ENCODE results near the gene MAPK8IP3. TPM values are rescaled to one million over a fixed set of nuclear protein-coding genes. Genes with fewer than 3 reads are reported as not detected.
"Not testable (repeated sequence)": the region's sequence is repeated elsewhere in the genome, so short reads cannot be mapped to it uniquely, and the experiment has no call there.

Gene MAPK8IP3
- polyA plus RNA-seq, 4 donors: 33.4 to 90.6 (median 58.4) TPM

GRCh38 chr16:1676661-1677060, 29.3 kb upstream of the MAPK8IP3 start:
- DNase-seq (ENCODE audit: low read depth in 4 of 4, low spot score in 2 of 4): no peak

GRCh38 chr16:1677339-1677738, 28.7 kb upstream of the MAPK8IP3 start:
- DNase-seq (ENCODE audit: low read depth in 4 of 4, low spot score in 2 of 4): no peak

DNA sequence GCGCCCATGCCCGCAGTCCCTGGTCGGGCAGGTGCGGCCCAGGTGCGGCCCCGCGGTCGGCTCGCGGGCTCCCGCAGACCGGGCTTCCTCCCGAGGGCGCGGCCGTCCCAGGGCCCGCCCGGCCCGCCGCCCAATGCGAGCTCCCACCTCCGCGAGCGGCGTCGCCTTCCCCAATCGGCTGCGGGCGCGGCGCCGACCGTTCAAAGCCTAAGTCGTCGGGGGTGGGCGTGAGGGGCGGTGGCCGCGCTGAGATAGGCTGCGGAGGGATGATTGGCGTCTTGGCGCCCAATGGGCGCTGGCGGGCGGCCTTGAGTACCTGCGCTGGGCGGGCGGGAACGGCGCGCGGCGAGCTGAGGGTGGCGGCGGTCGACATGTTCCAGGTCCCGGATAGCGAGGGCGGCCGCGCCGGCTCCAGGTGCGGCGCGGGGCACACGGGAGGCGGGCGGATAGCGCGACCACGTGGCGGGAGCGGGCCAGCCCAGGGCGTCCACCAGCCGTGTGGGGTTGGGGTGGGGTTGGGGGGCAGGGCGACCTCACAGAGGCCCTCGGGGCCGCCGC, 28.0 kb upstream of the MAPK8IP3 start, which contains the start of gene JPT2:
TSS of gene JPT2 (plus strand) at position 338 of the 558 bp plus-strand sequence. CDS start at position 372, 34 bp downstream.
- peak; percentile 71 to 93 (median 90) for DNase-seq (ENCODE audit: low read depth in 4 of 4, low spot score in 2 of 4)

DNA sequence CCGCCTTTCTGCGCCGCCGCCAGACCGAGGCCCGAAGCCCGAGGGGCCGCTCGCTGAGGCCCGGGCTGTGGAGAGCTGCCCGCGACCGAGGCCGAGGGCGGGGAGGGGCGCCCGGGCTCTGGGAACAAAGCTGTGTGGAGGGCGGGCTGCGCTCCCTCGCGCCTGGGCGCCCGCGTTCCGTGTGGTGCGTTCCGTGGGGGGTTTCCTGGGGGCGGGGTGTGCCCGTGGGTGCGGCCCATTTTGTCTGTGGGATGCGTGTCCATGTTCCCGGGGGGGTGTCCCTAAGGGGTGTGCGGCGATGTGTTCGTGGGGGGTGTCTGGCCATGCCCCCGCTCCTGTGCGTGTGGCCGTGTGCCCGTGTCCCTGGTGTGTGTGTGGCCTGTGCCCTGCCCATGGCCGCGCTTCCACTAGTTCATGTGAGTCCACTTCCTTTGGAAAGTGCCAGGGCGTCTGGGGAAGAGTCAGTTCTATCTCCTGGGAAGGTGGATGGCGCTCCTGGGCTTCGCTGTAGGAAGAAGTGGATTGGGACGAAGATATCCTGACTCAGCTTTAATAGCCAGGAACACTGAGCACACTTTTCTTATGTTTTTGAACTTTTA, 27.4 kb upstream of the MAPK8IP3 start:
- peak in 1 of 4 donors; percentile 4 for DNase-seq (ENCODE audit: low read depth in 4 of 4, low spot score in 2 of 4)

DNA sequence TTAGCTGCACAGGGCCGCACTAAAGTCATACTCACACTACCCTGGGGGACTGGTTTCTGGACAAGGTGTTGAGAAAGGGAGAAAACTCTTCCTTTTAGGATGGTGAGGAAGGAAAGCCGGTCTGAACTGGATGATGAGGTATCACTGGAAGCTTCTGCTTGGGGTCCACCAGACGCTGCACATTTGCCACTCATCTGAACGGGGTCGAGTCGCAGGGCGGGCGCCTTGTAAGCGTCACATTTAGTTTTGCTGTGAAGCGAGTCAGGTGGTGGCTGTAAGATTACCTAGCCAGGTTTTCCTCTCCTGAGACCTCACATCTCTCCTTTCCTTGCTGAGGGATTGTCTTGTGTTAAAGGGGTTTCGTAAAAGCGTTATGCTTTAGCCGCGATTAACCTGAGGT, 25.6 kb upstream of the MAPK8IP3 start:
- DNase-seq (ENCODE audit: low read depth in 4 of 4, low spot score in 2 of 4): no peak

DNA sequence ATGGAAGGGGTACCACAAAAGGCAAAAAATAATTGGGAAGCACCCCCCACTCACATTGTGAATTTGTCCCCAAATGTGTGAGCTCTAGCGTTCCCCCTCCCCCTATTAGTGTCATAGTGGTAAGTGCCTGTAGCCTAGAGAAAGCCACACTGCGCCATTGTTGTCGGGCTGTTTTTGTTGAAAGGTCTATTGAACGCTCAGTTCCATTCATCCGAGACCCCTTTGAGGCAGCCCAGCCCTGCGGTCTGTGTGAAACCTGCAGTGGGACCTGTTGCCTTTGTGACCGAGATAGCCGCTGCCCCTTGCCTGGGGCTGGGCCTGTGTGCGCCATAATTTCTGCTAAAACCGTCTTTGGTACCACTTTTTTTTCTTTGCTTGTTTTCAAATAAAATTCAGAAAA, 25.0 kb upstream of the MAPK8IP3 start:
- DNase-seq (ENCODE audit: low read depth in 4 of 4, low spot score in 2 of 4): no peak

GRCh38 chr16:1687427-1688316, 18.3 kb upstream of the MAPK8IP3 start:
- DNase-seq (ENCODE audit: low read depth in 4 of 4, low spot score in 2 of 4): no peak

DNA sequence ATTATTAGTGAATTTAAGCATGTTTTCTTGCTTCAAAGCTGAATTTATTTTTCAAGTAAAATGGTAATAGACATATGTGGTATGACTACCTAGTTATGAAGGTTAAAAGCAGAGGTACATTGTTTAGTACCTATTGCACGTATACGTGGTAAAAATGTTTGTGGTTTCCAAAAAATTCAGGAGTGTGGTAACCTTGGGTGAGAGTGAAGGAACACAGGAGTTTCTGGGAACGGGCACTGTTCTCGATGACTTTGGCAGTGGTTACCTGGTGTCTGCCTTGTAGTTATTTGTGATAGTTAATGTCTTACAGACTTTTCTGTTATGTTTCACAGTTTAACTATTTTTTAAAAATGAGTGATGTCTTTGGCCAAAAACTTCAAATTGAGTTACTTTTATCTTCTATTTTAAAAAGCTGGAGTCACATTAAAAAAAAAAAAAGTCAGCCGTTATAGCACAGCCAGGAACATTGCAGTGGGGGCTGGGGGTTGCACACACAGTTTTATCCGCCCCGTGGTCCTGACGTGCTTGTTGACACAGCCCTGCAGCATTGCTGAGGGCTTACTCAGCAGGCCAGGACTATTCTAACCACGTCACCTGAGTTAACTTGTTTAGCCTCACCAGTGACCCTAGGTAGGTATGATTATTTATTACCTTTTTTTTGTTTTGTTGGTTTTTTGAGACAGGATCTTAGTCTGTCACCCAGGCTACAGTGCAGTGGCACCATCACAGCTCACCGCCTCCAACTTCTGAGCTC, 17.0 kb upstream of the MAPK8IP3 start:
- DNase-seq (ENCODE audit: low read depth in 4 of 4, low spot score in 2 of 4): no peak

- DNase-seq (ENCODE audit: low read depth in 4 of 4, low spot score in 2 of 4): no peak
Measured at GRCh38 chr16:1689853-1690252, 16.1 kb upstream of the MAPK8IP3 start.

DNA sequence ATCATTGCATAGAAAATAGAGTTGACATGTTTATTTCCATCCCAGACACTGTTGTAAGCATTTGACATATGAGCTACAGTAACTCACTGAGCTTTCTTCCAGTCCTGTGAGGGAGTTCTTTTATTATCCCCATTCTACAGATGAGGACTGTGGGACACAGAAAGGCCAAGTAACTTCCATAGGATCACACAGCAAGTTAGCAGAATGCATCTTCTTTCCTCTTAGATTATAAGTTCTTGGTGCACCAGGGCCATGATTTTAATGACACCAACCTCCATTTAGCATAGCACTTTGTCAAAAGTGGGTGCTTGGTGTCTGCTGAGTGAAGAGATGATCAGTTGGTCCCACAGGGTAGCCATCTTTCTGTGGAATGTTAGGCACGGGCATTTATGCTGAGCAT, 15.2 kb upstream of the MAPK8IP3 start:
- DNase-seq (ENCODE audit: low read depth in 4 of 4, low spot score in 2 of 4): no peak

DNA sequence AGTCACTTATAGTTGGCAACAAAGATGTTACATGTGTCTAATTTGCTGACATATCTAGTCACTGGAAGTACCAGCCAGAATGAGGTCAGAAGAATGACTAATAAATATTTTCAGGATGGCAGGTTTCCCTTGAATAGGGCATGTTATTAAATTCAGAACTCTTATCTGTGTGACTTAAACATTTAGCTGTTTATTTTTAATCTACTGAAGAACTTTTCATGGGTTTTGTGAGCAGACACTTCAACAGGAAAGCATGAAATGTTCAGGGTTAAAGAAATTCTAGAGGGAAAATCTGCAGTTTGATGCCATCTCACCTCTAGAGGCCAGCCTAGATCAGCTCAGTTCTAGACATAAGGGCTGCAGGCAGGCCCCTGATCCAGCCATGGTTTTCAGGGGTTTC, 14.7 kb upstream of the MAPK8IP3 start:
- no peak for DNase-seq (ENCODE audit: low read depth in 4 of 4, low spot score in 2 of 4)

GRCh38 chr16:1691956-1692355, 14.0 kb upstream of the MAPK8IP3 start:
- no peak for DNase-seq (ENCODE audit: low read depth in 4 of 4, low spot score in 2 of 4)

DNA sequence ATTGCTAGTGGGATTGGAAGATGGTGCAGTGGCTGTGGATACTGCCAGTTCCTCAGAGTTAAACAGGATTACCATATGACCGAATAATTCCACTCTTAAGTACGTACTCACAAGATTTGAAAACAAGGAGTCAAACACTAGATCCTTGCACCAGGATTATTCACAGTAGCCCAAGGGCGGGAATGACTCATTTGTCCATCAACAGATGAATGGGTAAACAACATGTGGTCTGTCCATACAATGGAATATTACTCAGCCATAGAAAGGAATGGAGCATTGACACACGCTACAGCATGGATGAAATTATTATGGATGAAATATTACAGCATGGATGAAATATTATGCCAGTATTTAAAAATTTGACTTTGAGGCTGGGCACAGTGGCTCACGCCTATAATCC, 9.1 kb upstream of the MAPK8IP3 start:
- no peak for DNase-seq (ENCODE audit: low read depth in 4 of 4, low spot score in 2 of 4)

- DNase-seq (ENCODE audit: low read depth in 4 of 4, low spot score in 2 of 4): no peak
Measured at GRCh38 chr16:1698680-1699079, 7.3 kb upstream of the MAPK8IP3 start.

GRCh38 chr16:1700246-1700645, 5.7 kb upstream of the MAPK8IP3 start:
- no peak for DNase-seq (ENCODE audit: low read depth in 4 of 4, low spot score in 2 of 4)

- DNase-seq (ENCODE audit: low read depth in 4 of 4, low spot score in 2 of 4): no peak
Measured at GRCh38 chr16:1701216-1701878, 4.6 kb upstream of the MAPK8IP3 start.

DNA sequence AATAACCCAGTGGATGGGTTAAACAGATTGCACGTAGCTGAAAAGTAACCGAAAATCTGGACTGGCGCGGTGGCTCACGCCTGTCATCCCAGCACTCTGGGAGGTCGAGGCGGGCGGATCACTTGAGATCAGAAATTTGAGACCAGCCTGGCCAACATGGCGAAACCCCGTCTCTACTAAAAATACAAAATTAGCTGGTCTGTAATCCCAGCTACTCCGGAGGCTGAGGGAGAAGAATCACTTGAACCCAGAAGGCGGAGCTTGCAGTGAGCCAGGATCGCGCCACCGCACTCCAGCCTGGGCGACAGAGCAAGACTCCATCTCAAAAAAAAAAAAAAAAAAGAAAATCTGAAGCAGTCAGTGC, 689 bp upstream of the MAPK8IP3 start:
- not testable (repeated sequence) for DNase-seq (ENCODE audit: low read depth in 4 of 4, low spot score in 2 of 4)

GRCh38 chr16:1706386-1707192, 594 bp downstream of the MAPK8IP3 start:
- DNase-seq (ENCODE audit: low read depth in 4 of 4, low spot score in 2 of 4): peak in 1 of 4 donors; percentile 44

DNA sequence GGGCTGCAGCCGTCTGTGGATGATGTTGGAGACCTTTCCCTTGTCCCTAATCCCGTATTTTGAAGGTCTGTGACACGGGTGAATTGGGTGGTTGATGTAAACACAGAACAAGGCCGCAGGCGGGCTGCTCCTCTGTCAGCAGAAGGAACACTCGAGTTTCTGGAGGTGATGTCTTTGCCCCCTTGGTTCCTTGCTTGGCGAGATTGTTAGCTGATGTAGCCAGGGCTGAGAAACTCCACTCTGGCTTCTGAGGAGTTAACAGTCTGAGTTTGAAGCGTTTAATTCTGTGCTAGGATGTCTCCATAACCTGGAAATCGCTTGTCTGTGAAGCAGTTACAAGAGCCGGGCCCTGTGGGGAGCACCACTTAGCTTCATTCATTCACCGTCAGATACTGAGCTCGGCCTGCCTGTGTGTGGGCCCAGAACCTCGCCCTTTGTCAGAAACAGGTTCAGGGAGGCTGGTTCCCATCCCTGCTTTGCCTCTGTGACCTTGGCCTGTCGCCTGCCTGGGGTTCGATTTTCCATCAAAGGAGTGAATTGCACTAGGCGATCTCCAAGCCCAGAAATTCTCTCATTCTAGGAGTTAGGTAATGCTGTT, 1.3 kb downstream of the MAPK8IP3 start:
- DNase-seq (ENCODE audit: low read depth in 4 of 4, low spot score in 2 of 4): no peak
